ENCODE measurements around the gene TRAPPC12.

The TRAPPC12 gene

GRCh38 chr2:3377279-3377611 lies 2.2 kb upstream of the TRAPPC12 start:
- TF ChIP-seq PATZ1 (CRISPR knock-in tag; IDR thresholded peaks at IDR 0.05; ENCODE audit: borderline replicate concordance): no peak
- TF ChIP-seq CREB5 (CRISPR knock-in tag; IDR thresholded peaks at IDR 0.05; ENCODE audit: low read depth): no peak
- TF ChIP-seq ZNF8 (CRISPR knock-in tag; IDR thresholded peaks at IDR 0.05): no peak
- no peak for TF ChIP-seq ZNF70 (CRISPR knock-in tag; IDR thresholded peaks at IDR 0.05)
- TF ChIP-seq ESRRG (CRISPR knock-in tag; IDR thresholded peaks at IDR 0.05): no peak
- TF ChIP-seq OSR1 (CRISPR knock-in tag; IDR thresholded peaks at IDR 0.05): no peak
- TF ChIP-seq ARNTL (CRISPR knock-in tag; IDR thresholded peaks at IDR 0.05; ENCODE audit: borderline replicate concordance, low read depth): no peak
- TF ChIP-seq, protein P1, sequence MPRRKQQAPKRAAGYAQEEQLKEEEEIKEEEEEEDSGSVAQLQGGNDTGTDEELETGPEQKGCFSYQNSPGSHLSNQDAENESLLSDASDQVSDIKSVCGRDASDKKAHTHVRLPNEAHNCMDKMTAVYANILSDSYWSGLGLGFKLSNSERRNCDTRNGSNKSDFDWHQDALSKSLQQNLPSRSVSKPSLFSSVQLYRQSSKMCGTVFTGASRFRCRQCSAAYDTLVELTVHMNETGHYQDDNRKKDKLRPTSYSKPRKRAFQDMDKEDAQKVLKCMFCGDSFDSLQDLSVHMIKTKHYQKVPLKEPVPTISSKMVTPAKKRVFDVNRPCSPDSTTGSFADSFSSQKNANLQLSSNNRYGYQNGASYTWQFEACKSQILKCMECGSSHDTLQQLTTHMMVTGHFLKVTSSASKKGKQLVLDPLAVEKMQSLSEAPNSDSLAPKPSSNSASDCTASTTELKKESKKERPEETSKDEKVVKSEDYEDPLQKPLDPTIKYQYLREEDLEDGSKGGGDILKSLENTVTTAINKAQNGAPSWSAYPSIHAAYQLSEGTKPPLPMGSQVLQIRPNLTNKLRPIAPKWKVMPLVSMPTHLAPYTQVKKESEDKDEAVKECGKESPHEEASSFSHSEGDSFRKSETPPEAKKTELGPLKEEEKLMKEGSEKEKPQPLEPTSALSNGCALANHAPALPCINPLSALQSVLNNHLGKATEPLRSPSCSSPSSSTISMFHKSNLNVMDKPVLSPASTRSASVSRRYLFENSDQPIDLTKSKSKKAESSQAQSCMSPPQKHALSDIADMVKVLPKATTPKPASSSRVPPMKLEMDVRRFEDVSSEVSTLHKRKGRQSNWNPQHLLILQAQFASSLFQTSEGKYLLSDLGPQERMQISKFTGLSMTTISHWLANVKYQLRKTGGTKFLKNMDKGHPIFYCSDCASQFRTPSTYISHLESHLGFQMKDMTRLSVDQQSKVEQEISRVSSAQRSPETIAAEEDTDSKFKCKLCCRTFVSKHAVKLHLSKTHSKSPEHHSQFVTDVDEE (CRISPR knock-in tag; IDR thresholded peaks at IDR 0.05): peak; percentile 37; the same call in 1 of the 2 replicates
- TF ChIP-seq TOX (CRISPR knock-in tag; IDR thresholded peaks at IDR 0.05; ENCODE audit: borderline replicate concordance): no peak
- no peak for TF ChIP-seq ISL1 (CRISPR knock-in tag; IDR thresholded peaks at IDR 0.05)
- 0 out of 2 replicates have a peak, but pooled peaks have one; percentile 40 for TF ChIP-seq ZFP3 (CRISPR knock-in tag; IDR thresholded peaks at IDR 0.05)
- TF ChIP-seq ZC3H10 (CRISPR knock-in tag; IDR thresholded peaks at IDR 0.05): no peak
- no peak for TF ChIP-seq TCF4 (CRISPR knock-in tag; IDR thresholded peaks at IDR 0.05; ENCODE audit: borderline replicate concordance)
- TF ChIP-seq, protein P2, sequence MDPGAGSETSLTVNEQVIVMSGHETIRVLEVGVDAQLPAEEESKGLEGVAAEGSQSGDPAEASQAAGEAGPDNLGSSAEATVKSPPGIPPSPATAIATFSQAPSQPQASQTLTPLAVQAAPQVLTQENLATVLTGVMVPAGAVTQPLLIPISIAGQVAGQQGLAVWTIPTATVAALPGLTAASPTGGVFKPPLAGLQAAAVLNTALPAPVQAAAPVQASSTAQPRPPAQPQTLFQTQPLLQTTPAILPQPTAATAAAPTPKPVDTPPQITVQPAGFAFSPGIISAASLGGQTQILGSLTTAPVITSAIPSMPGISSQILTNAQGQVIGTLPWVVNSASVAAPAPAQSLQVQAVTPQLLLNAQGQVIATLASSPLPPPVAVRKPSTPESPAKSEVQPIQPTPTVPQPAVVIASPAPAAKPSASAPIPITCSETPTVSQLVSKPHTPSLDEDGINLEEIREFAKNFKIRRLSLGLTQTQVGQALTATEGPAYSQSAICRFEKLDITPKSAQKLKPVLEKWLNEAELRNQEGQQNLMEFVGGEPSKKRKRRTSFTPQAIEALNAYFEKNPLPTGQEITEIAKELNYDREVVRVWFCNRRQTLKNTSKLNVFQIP (CRISPR knock-in tag; IDR thresholded peaks at IDR 0.05; ENCODE audit: borderline replicate concordance, low read depth): no peak
- TF ChIP-seq RARB (CRISPR knock-in tag; IDR thresholded peaks at IDR 0.05): no peak
- peak; percentile 83; the same call in 1 of the 2 replicates for TF ChIP-seq CSDC2 (CRISPR knock-in tag; IDR thresholded peaks at IDR 0.05)
- peak; percentile 54 for ATAC-seq

- TF ChIP-seq ZFP3 (CRISPR knock-in tag; IDR thresholded peaks at IDR 0.05): 0 out of 2 replicates have a peak, but pooled peaks have one; percentile 22
- peak; percentile 83; the same call in 1 of the 2 replicates for TF ChIP-seq GLIS3 (CRISPR knock-in tag; IDR thresholded peaks at IDR 0.05)
- no peak for TF ChIP-seq PATZ1 (CRISPR knock-in tag; IDR thresholded peaks at IDR 0.05; ENCODE audit: borderline replicate concordance)
- ATAC-seq: peak; percentile 88
Measured at GRCh38 chr2:3377612-3378432, 1.7 kb upstream of the TRAPPC12 start, which contains the start of gene EIPR1. Gene EIPR1 (minus strand): TSS chr2:3377818. CDS start chr2:3377689, 129 bp downstream.

GRCh38 chr2:3379339-3379646 lies 201 bp upstream of the TRAPPC12 start:
- ATAC-seq: no peak
- no peak for TF ChIP-seq ESRRG (CRISPR knock-in tag; IDR thresholded peaks at IDR 0.05)
- no peak for TF ChIP-seq CSDC2 (CRISPR knock-in tag; IDR thresholded peaks at IDR 0.05)
- no peak for TF ChIP-seq ZFP30 (CRISPR knock-in tag; IDR thresholded peaks at IDR 0.05)
- no peak for TF ChIP-seq ISL1 (CRISPR knock-in tag; IDR thresholded peaks at IDR 0.05)
- TF ChIP-seq TCF4 (CRISPR knock-in tag; IDR thresholded peaks at IDR 0.05; ENCODE audit: borderline replicate concordance): no peak
- TF ChIP-seq ZFP3 (CRISPR knock-in tag; IDR thresholded peaks at IDR 0.05): no peak

Data from SK-N-SH treated with all-trans-retinoic acid at 6 μM for 48 hours (cell line).